Activated naive CD4-positive, alpha-beta T cell treated with anti-CD3 and anti-CD28 coated beads, Interleukin-2, amount 50 U/mL, for 24 hours (primary cell): Measurements from ENCODE around the gene EMID1.

ENCODE experiments used
- H3K27ac Mint-ChIP-seq: one replicate; pipeline ENCODE4 v1.8.0; 2021; ENCODE audit warnings: mild to moderate bottlenecking, mixed read lengths
- H3K27me3 Mint-ChIP-seq: one replicate; pipeline ENCODE4 v1.8.0; 2021; ENCODE audit warnings: mixed read lengths
- H3K36me3 Mint-ChIP-seq: one replicate; pipeline ENCODE4 v1.8.0; 2021; ENCODE audit warnings: mixed read lengths
- H3K4me1 Mint-ChIP-seq: one replicate; pipeline ENCODE4 v1.8.0; 2021; ENCODE audit warnings: mixed read lengths
- H3K4me3 Mint-ChIP-seq: one replicate; pipeline ENCODE4 v1.8.0; 2021; ENCODE audit warnings: mild to moderate bottlenecking, mixed read lengths
- H3K9me3 Mint-ChIP-seq: one replicate; pipeline ENCODE4 v1.8.0; 2021; ENCODE audit warnings: mixed read lengths

Gene EMID1

DNA sequence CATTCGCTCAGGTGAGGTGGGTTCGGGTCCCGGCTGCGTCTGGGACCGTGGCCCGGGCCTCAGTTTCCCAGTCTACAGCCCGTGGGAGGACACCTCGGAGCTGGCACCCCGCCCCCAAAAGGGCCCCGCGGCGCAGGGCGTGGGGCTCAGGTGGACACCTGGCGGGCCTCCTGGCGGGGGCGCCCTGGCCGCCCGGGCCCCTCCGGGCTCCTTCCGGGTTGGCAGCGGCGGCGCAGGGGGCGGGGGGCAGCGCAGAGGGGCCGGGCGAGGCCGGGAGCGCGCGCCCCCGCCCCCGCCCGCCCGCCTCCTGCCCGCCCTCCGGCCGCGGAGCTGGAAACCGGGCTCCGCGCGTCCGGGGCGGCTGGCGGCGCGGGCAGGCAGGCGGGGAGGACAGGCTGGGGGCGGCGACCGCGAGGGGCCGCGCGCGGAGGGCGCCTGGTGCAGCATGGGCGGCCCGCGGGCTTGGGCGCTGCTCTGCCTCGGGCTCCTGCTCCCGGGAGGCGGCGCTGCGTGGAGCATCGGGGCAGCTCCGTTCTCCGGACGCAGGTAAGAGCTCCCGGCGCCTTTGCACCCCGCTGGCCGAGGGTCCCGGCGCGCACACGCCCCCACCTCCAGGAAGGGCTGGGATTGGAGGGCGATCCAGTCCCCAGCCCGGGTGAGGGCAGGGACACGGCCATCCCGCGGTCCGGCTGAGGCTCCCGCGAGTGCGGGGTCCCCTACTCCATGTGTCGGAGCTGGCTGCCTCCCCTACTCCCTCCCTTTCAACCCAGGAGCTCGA, at the start of gene EMID1:
TSS of gene EMID1 (plus strand) at position 303 of the 778 bp plus-strand sequence. CDS start at position 446, 143 bp downstream.
- H3K27me3 Mint-ChIP-seq = peaks cover 21% of the 10 kb centered on the region
- H3K9me3 Mint-ChIP-seq = no peaks in the 10 kb centered on the region
- H3K4me1 Mint-ChIP-seq = peaks cover 14% of the 10 kb centered on the region
- H3K36me3 Mint-ChIP-seq = no peaks in the 10 kb centered on the region
- peak within 1 kb of the TSS; percentile 57 for H3K4me3 Mint-ChIP-seq
- H3K27ac Mint-ChIP-seq = no peak within 1 kb of the TSS

DNA sequence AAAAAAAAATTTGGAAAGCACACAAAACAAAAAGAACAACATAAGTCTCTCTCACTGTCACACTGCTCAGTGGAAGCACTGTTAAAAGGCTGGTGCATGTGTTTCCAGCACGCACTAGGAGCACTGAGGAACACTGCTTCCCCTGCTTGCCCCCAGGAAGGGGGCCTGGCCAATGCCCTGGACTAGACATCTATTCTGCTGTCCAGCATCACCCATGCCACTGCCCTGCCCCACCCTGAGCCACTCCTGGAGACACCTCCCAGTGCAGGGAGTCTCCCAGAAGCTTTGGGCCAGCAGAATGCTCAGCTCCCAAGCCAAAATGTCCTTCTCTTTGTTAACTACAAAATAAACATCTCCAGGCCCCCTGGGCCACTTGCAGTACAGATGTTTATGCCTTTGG, 49.7 kb upstream of the EMID1 start:
- Mint-ChIP-seq H3K4me1 (peaks cover 8% of the 10 kb centered on the region), H3K27me3 (peaks cover 9% of the 10 kb centered on the region), H3K27ac (no peak overlapping the region), H3K4me3 (no peak overlapping the region), H3K36me3 (no peaks in the 10 kb centered on the region), H3K9me3 (no peaks in the 10 kb centered on the region)

GRCh38 chr22:29156507-29156906, 49.2 kb upstream of the EMID1 start:
- no peaks in the 10 kb centered on the region for H3K36me3 Mint-ChIP-seq
- peaks cover 9% of the 10 kb centered on the region for H3K27me3 Mint-ChIP-seq
- H3K4me1 Mint-ChIP-seq = peaks cover 8% of the 10 kb centered on the region
- H3K9me3 Mint-ChIP-seq = no peaks in the 10 kb centered on the region
- H3K27ac Mint-ChIP-seq = no peak overlapping the region
- H3K4me3 Mint-ChIP-seq = no peak overlapping the region

DNA sequence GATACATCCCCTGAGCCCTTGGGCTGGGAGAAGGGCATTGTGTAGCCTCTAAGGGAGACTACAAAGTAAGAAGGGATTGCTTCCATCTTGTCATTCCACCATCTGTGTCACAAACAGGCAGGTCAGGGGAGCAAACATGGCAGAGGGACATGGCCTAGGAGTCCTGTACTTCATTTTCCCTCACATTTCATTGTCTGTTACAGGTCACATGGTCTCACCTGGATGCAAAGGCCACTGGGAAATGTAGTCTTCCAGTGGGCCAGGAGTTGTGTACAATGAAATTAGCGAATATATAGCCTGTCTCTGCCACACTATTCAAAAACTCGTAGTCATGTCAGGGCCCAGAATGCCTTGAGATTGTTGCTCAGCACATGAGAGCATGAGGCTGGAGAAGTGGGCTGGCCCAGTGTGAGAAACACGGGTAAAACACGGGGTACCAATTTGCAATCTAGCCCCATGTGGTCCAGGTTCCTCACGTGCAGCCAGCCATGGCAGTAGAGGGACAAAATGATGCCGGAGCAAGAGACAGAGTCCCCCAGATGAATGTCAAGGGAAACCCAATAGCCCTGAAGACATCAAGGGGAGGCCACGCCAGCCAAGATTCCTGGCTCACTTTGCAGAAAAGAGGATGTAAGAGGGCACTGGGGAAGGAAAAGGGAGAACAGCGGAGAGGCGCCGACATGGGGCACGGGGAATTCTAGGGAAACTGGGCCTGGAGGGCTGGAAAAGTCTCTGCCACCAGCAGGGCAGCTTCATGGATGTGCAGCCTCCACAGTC, 47.7 kb upstream of the EMID1 start:
- Mint-ChIP-seq H3K36me3 (no peaks in the 10 kb centered on the region), H3K4me3 (no peak overlapping the region), H3K4me1 (peaks cover 8% of the 10 kb centered on the region), H3K9me3 (no peaks in the 10 kb centered on the region), H3K27ac (no peak overlapping the region), H3K27me3 (peaks cover 7% of the 10 kb centered on the region)

GRCh38 chr22:29158546-29158945, 47.1 kb upstream of the EMID1 start:
- Mint-ChIP-seq H3K4me3 (no peak overlapping the region), H3K36me3 (no peaks in the 10 kb centered on the region), H3K27ac (no peak overlapping the region), H3K27me3 (peaks cover 6% of the 10 kb centered on the region), H3K4me1 (peaks cover 8% of the 10 kb centered on the region), H3K9me3 (no peaks in the 10 kb centered on the region)

- Mint-ChIP-seq H3K9me3 (no peaks in the 10 kb centered on the region), H3K27ac (no peak overlapping the region), H3K4me3 (no peak overlapping the region), H3K27me3 (peaks cover 2% of the 10 kb centered on the region), H3K36me3 (no peaks in the 10 kb centered on the region), H3K4me1 (peaks cover 16% of the 10 kb centered on the region)
Measured at GRCh38 chr22:29163808-29164207, 41.9 kb upstream of the EMID1 start.

GRCh38 chr22:29165321-29166060, 40.2 kb upstream of the EMID1 start:
- no peaks in the 10 kb centered on the region for H3K36me3 Mint-ChIP-seq
- no peaks in the 10 kb centered on the region for H3K27me3 Mint-ChIP-seq
- H3K27ac Mint-ChIP-seq = no peak overlapping the region
- no peak overlapping the region for H3K4me3 Mint-ChIP-seq
- peaks cover 16% of the 10 kb centered on the region for H3K4me1 Mint-ChIP-seq
- H3K9me3 Mint-ChIP-seq = no peaks in the 10 kb centered on the region

GRCh38 chr22:29166180-29166579, 39.5 kb upstream of the EMID1 start:
- Mint-ChIP-seq H3K27me3 (peaks cover 1% of the 10 kb centered on the region), H3K36me3 (no peaks in the 10 kb centered on the region), H3K27ac (no peak overlapping the region), H3K9me3 (no peaks in the 10 kb centered on the region), H3K4me3 (peak overlapping the region; percentile 21), H3K4me1 (peaks cover 16% of the 10 kb centered on the region)

DNA sequence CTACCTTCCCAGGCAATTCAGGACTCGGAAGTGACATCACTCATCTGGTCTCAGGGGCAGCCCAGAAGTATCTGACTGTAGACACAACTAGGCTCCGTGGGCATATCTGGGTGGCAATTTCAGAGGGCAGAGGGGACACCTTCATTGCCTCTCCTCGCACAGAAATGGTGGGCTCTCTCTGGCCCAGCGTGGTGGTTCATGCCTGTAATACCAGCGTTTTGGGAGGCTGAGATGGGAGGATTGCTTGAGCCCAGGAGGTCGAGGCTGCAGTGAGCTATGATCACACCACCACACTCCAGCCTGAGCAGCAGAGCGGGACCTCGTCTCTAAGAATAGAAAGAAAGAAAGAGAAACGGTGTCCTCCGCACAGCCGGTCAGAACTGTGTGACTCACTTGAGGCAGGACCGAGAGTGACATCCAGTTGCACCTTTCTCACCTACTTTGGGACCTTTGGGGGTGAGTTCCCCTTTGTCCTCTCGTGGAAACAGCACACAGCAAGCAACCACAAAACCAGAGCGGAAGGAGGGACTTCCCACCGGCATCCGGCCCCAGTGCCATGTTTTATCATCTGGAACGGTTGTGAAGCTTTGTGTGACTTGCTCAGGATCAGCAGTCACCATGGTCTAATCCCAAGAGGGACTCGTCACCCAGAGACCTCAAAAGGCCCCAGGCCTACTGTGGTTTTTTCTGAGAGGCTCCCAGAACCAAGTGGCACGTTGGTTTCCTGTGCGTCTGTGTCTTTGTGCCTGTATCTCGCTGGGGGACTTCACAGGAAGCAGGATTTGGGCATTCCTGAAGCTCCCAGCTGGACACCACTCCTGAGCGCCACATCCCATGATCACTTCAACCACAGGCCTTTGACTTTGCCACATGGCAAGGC, 38.4 kb upstream of the EMID1 start:
- H3K4me3 Mint-ChIP-seq = peak overlapping the region; percentile 21
- H3K9me3 Mint-ChIP-seq = no peaks in the 10 kb centered on the region
- H3K27ac Mint-ChIP-seq = no peak overlapping the region
- peaks cover 16% of the 10 kb centered on the region for H3K4me1 Mint-ChIP-seq
- no peaks in the 10 kb centered on the region for H3K36me3 Mint-ChIP-seq
- peaks cover 1% of the 10 kb centered on the region for H3K27me3 Mint-ChIP-seq

DNA sequence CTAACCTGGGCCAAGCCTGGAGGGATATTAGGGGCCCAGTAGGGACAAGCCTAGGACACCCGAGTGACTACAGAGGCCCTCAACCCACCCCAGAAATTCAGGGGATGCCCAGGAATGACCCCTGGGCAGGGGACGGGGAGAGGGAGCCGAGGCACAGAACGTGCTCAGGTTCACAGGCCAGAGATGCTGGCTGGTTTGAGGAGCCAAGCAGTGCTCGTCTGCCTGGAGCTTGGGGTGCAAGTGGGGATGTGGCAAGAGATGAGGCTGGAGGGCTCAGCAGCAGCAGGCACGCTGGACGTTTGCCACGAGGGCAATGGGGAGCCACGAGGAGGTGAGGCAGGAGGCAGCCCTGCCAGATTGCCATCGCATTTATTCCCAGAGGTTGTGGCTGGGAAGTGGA, 34.0 kb upstream of the EMID1 start:
- no peaks in the 10 kb centered on the region for H3K36me3 Mint-ChIP-seq
- no peak overlapping the region for H3K4me3 Mint-ChIP-seq
- H3K27me3 Mint-ChIP-seq = peaks cover 1% of the 10 kb centered on the region
- H3K4me1 Mint-ChIP-seq = peaks cover 11% of the 10 kb centered on the region
- peaks cover 11% of the 10 kb centered on the region for H3K9me3 Mint-ChIP-seq
- no peak overlapping the region for H3K27ac Mint-ChIP-seq

- Mint-ChIP-seq H3K4me3 (no peak overlapping the region), H3K9me3 (peaks cover 11% of the 10 kb centered on the region), H3K27me3 (peaks cover 1% of the 10 kb centered on the region), H3K4me1 (peaks cover 6% of the 10 kb centered on the region), H3K36me3 (no peaks in the 10 kb centered on the region), H3K27ac (no peak overlapping the region)
Measured at GRCh38 chr22:29172216-29172615, 33.5 kb upstream of the EMID1 start.

- H3K36me3 Mint-ChIP-seq = no peaks in the 10 kb centered on the region
- no peak overlapping the region for H3K4me3 Mint-ChIP-seq
- peaks cover 1% of the 10 kb centered on the region for H3K27me3 Mint-ChIP-seq
- H3K4me1 Mint-ChIP-seq = no peaks in the 10 kb centered on the region
- H3K27ac Mint-ChIP-seq = no peak overlapping the region
- H3K9me3 Mint-ChIP-seq = peaks cover 11% of the 10 kb centered on the region
Measured at GRCh38 chr22:29175312-29175835, 30.3 kb upstream of the EMID1 start.

DNA sequence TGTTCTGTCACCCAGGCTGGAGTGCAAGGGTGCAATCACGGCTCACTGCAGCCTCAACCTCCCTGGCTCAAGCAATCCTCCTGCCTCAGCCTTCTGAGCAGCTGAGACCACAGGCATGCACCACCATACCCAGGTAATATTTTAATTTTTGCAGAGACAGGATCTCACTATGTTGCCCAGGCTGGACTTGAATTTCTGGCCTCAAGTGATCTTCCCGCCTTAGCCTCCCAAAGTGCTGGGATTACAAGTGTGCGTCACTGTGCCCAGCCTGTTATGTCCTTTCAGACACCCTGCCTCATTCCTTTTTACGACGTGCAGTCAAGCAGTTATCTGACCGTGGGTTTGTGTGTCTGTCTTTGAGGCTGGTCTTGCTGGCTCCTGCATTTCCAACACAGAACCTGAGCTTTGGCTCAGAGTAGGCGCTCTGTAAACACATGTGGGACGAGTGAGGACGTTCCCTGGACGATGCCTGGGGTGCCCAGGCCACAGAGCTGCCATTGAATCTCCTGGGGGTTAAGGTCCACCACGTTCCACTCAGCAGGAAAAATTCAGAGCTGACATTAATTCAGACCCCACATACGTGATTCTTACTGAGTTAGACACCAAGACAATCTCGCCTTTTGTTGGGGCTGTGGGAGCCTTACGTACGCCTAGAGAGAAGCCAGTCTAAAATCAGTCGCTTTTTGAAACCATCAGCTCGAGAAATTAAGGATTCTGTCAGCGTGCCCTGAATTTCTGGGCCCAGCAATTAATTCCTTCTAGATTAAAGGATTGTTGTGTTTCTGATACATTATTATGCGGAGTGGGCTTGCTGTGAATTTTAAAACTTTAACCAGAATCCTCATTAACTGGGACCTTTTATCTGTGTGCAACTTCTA, 21.5 kb upstream of the EMID1 start:
- Mint-ChIP-seq H3K4me1 (no peaks in the 10 kb centered on the region), H3K4me3 (no peak overlapping the region), H3K27me3 (no peaks in the 10 kb centered on the region), H3K9me3 (no peaks in the 10 kb centered on the region), H3K27ac (no peak overlapping the region), H3K36me3 (no peaks in the 10 kb centered on the region)

DNA sequence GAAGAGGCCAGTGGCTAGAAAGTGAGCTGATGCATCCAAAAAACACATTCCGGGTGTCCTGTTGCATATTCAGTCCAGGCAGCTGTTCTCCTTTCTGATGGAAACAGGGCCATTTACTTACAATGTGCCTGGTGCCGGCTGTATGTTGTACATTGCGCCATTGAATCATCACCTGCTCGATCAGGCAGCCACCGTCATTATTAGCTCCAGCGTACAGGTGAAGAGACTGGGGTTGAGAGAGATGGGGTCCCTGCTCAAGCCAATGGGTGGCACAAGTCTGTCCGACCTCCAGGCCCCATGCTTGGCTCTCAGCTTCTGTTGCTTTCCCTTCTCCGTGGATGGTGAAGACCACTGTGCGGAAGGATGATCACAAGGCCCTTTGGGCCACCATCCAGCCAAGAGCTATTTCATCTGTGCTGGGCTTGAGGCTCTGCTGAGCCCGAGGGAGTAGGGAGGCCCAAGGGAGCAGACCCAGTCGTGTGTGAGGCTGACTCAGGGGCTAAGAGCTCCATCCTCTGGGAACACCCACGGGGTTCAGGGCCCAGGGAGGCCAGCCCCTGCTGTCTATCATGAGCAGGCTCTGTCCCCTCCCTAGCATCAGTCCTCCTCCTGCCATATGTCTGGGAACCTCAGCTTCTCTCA, 20.7 kb upstream of the EMID1 start:
- H3K9me3 Mint-ChIP-seq = no peaks in the 10 kb centered on the region
- no peaks in the 10 kb centered on the region for H3K4me1 Mint-ChIP-seq
- no peaks in the 10 kb centered on the region for H3K27me3 Mint-ChIP-seq
- no peak overlapping the region for H3K27ac Mint-ChIP-seq
- no peaks in the 10 kb centered on the region for H3K36me3 Mint-ChIP-seq
- no peak overlapping the region for H3K4me3 Mint-ChIP-seq
